ENCODE data around the gene PAK3. TPM values are rescaled to one million over a fixed set of nuclear protein-coding genes. Genes with fewer than 3 reads are reported as not detected.

PAK3 gene
- total RNA-seq, 1 experiment from 2014 or later, result not detected

Other genes starting within 250 kb of the PAK3 start
- 0.10 TPM for gene CAPN6, start 174.3 kb downstream of the PAK3 start, total RNA-seq (2021; ENCODE audit: unreplicated experiment)